AG09309 (cell line): Measurements from ENCODE around the gene GATA5.

Source experiments
- DNase-seq: peaks from one replicate; pipeline ENCODE4 v3.0.0-alpha.2; 2010; ENCODE audit warnings: low read depth
- H3K4me3 ChIP-seq: 2 replicates; pipeline ENCODE4 v1.5.1; 2011; ENCODE audit warnings: mild to moderate bottlenecking, low read depth, low read length, moderate library complexity; ENCODE audit not compliant: control insufficient read depth
- CTCF ChIP-seq: IDR thresholded peaks from 2 replicates; pipeline ENCODE4 v1.5.1; 2011; ENCODE audit warnings: mild to moderate bottlenecking, low read depth, low read length, inconsistent platforms; ENCODE audit not compliant: insufficient read depth, control insufficient read depth; ENCODE audit errors: missing control alignments

The GATA5 gene

DNA sequence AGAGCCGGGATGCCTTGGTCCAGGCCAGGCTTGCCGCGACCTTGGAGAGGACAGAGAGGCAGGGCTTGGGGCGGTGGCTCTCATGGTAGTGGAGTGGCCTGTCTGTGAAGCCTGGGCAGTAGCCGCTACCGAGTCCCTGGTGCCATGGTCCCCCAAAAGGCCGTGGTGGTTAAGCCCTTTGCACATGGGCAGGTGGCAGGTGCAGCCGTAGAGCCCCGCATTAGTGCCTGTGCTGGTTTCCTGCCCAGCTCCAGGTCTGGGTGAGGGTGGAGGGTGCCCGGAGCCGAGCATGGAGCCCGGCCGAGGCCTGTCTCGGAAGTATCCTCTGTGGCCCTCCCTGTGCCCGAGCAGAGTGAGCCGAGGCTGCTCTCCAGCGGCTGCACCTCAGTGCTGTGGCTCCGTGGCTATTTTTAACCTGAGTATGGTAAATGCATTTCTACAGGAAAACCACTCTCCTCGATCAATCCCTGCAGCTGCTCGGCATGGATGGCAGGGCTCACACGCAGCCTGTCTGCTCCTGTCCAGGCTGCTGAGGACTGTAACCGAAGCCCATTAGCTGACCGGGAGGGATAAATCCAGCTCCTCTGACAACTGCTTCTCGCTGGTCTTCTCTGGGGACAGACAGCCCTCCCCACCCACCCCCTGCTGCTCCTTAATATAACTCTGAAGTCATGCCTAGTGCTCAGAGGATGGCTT lies 36.3 kb upstream of the GATA5 start:
- no peak for TF ChIP-seq CTCF
- DNase-seq, result no peak
- no peak overlapping the region for H3K4me3 ChIP-seq

DNA sequence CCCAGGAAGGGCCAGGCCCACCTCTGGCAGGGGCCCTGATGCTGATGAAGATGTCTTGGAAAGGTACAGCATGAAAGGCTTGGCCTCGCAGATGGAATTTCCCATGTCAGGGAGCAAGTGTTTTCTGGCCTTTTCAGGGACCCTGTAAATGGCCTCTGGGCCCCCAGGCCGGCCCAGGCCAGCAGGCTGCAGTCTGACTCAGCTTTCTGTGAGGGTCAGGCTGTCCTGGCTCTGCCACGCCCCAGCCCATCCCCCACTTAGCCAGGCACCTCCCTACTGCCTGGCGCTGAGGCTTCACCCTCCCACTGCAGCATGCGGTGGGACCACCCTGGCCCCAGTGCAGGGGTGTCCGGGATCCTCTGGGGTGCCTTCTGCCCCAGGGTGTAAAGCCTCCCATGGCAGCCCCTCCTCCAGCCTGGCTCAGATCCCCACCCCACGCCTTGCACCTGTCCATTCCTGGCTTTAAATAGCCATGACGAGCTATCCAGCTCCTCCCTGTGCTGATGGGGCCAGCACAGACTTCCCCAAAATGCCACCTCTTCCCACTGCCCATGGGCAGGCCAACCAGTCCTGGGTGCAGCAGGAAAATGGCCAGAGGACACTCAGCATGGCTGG lies 35.6 kb upstream of the GATA5 start:
- no peak for DNase-seq
- no peak overlapping the region for H3K4me3 ChIP-seq
- TF ChIP-seq CTCF, result no peak

GRCh38 chr20:62508641-62509051 lies 32.9 kb upstream of the GATA5 start:
- no peak for DNase-seq
- no peak overlapping the region for H3K4me3 ChIP-seq
- TF ChIP-seq CTCF, result no peak

GRCh38 chr20:62507991-62508640 lies 32.3 kb upstream of the GATA5 start:
- no peak overlapping the region for H3K4me3 ChIP-seq
- no peak for TF ChIP-seq CTCF
- no peak for DNase-seq

GRCh38 chr20:62507323-62507722 lies 31.5 kb upstream of the GATA5 start:
- DNase-seq, result no peak
- H3K4me3 ChIP-seq, result no peak overlapping the region
- no peak for TF ChIP-seq CTCF

DNA sequence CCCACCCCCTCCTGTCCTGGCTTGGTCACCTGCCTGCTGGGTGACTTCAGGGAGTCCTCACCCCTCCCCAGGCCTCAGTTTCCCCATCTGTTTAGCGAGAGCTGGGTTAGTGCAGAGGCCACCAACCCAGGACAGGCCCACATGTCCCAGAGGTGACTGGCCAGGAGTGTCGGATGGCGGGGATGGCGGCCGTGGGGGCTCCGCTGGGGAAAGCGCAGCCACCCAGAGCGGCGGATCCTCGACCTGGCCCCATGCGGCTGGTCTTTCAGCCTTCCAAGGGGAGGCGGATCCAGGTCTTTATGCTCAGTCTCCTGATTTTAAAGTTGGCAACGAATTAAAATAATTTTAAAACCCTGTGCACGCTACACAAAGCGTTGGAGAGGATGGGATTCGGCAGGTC lies 31.0 kb upstream of the GATA5 start:
- TF ChIP-seq CTCF, result no peak
- DNase-seq, result no peak
- no peak overlapping the region for H3K4me3 ChIP-seq
